HG03066 (cell line): ENCODE results near the gene ERC1.
"Not testable (repeated sequence)": the region's sequence is repeated elsewhere in the genome, so short reads cannot be mapped to it uniquely, and the experiment has no call there.

Experiments
- ATAC-seq: cut with Tn5 transposase; IDR thresholded peaks from one replicate; pipeline ENCODE4 v1.9.1; 2021; ENCODE audit warnings: low read depth; ENCODE audit not compliant: unreplicated experiment

Gene ERC1

DNA sequence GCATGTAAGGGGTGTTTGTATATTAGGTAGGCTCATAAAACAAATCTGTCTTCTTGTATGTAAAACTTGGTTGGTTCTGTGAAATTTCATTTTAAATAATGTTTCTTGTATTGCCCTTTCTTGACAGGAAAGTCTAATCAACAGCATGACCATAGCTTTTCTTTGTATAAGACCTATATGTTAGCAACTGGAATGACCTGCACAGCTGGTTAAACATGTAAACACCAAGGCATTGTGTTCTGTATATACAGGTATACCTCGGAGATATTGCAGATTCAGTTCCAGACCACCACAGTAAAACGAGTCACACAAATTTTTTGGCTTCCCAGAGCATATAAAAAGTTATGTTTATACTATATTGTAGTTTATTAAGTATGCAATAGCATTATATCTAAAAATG, 183.6 kb downstream of the ERC1 start:
- ATAC-seq, result no peak

DNA sequence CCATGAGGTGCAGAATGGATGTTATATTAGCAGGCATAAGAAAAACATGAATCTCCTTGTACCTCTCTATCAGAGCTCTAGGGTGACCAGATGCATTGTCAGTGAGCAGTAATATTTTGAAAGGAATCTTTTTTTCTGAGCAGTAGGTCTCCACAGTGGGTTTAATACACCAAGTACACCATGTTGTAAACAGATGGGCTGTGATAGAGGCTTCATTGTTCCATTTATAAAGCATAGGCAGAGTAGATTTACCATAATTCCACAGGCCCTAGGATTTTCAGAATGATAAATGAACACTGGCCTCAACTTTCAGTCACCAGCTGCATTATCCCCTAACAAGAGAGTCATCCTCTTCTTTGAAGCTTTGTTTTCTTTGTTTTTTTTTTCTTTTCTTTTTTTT, 185.2 kb downstream of the ERC1 start:
- no peak for ATAC-seq

DNA sequence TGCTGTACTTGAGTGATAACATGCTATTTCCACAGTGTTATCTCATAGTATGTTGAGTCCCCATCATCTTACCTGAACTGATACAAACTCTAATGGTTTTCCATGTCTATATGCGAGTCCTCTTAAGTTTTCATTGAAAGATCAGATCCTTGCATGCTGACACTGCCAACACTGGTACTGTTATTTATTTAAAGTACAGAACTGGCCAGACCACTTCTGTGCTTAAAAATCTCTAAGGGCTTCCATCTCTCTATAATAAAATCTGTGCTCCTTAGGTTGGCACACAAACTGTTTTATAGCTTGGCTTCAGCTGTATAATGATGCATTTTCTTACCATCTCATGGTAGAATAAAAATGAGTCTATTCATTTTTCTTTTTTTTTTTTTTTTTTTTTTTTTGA, 188.1 kb downstream of the ERC1 start:
- no peak for ATAC-seq

DNA sequence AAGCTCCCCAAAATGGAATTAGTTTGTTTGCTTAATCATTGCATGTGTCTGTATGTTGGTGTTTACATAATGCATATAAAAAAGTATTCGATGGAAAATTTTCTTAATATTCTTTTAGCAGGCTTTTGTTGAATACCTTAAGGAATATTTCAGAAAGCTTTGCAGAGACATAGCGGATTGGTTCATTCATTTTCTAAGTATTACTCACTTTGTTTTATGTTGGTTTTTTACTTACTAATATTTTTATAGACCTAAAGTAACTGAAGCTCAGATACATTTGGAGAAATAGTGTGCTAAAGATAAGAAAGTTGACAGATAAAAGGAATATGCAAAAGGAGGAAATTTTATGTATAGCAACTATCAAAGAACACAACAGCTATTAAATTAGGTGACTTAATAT, 191.0 kb downstream of the ERC1 start:
- no peak for ATAC-seq

DNA sequence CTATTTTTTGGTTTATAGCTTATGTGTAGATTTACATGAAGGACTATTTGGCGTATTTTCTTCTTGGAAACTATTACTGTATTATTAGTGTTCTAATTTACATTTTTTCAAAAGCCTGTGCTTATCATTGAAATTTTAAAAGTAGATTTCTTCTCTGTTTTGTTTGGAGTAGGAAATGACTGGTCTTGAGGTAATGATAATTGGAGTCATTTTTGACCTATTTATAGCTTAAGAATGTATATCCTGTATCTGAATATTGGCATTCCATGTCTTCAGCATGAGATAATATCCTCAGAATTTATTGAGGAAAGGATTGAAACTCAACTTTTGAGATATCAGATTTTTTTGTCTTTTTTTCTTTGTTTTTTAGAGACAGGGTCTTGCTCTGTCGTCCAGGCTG, 193.4 kb downstream of the ERC1 start:
- ATAC-seq, result no peak

DNA sequence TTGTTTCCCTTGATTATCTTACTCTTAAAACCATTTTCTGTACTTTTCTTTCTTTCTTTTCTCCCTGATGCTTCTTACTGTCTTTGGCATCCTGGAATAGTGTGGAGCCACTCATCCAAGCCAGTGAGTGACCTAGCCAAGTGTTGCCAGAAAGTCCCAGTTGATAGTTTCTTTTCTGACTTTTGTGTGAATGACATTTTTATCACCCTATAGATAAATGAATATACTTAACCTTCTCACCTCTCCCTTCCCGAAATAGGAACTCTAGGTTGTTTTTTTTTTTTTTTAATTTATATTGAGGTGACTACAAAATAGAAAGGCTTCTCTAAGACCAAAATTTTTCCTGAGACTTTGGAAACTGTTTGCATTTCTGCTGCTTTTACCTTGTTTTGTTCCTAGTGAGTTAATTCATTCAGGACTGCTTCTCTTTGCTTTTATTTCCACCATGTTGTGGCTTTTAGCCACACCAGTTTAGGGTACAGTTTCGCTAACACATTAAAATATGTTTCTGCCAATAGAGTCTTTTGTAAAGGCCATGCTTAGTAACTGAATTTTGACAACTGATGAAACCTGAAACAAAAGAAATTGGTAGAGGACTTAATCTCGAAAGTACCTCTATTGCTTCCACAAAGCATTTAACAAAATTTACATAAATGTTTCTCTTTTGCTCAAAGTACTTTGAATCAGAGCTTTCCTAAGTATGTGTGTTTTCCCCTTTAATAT, 194.6 kb downstream of the ERC1 start:
- ATAC-seq, result peak; percentile 58

DNA sequence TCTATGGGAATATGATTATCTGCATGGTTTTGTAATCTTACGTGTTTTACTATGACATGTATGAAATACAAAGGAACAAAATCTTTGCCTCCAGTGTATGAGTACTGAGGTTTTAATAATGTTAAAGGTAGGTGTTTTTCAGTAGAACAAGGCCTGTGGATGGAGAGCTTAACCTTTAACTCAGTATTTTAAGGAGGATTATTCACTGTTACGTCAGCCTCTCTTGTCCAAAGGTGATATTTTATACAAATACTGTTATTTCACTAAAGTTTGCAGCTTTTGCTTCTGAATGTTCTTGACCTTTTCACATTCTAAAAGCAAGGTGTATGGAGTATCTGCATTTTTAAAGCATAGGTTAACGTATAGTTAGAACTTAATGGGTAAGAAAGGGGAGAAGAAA, 195.3 kb downstream of the ERC1 start:
- no peak for ATAC-seq

DNA sequence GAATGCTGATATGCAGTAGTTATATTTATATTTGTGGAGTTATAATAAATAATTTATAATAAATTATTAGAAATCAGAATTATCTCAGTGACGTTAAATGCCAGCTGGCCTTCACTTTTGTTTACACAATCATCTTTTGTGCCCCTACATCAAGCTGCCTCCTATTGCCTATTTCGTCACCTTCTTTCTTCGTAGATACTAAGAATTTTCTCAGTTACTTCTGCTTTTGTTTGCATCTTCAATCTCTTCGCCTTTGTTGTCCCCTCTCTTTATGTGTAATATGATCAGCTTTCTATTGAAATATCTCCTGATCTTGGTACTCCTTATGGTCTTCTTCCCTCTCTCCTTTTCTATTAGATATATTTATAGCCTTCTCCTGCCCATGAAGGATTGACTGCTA, 197.0 kb downstream of the ERC1 start:
- no peak for ATAC-seq

DNA sequence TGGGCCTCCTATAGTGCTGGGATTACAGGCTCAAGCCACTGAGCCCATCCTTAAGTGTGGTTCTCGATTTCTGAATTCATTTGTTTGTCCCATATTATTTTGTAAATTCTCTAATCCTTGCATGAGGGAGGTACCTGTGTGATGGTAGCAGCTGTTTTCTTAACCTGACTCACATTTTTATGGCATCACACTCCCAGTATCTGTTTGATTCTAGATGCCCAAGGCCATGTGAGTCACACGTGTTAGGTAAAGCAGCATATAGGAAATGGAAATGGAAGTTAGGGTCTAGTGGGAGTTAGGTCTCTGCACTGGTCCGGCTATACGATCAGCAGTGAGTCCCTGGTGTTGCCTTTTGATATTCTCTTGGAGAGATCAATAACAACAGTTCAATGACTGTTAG, 198.1 kb downstream of the ERC1 start:
- no peak for ATAC-seq

DNA sequence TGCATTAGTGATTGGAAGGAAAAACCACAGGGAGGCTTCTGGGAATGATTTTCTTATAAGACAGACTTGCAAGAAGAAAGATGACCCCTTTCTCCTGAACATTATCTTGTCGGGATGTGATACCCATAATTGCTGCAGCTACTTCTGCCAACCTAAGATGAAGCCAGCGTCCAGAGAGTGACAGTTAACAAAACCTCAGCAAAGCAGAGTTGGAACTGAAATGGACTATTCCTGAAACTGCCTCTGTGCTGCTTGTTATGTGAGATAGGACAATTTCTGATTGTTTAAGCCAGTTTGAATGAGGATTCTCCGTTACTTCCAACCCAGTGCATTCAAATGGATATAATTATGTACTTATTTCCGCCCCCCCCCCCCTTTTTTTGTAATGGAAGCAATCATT, 204.5 kb downstream of the ERC1 start:
- ATAC-seq, result no peak

DNA sequence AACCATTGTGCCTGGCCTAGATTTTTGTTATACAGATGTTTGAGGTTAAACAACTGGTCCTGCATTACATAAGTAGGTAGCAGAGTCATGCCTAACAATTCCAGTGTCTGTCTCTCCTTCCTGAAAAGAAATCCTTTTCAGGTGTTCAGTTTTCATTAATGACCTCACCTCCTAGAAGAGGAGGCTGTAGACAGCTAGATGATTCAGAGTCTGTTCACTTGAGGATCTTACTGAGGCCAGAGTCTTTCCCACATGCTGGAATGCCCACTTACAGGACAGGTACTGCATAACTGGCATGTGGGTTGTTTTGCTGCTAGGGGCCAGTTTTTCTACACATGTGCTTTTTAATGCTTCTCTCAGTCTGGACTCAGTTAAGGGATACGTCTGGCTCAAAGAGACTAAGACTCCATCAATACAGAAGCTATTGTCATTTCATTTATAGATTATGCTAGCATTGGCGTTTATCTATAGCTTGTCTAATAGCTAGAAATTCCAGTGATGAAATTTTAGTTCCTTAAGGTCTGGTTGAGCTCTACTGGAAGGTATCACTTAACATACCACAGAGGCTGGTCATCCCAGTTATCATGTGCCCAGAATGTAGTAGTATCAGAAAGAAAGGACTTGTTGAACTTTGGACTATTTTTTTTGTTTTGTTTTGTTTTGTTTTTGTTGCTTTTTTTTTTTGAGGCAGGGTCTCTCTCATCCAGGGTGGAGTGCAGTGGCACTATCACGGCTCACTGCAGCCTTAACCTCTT, 206.4 kb downstream of the ERC1 start:
- no peak for ATAC-seq

DNA sequence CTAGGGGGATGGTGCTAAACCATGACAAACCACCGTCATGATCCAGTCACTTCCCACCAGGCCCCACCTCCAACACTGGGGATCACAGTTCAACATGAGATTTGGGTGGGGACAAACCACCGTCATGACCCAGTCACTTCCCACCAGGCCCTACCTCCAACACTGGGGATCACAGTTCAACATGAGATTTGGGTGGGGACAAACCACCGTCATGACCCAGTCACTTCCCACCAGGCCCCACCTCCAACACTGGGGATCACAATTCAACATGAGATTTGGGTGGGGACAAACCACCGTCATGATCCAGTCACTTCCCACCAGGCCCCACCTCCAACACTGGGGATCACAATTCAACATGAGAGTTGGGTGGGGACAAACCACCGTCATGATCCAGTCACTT, 207.8 kb downstream of the ERC1 start:
- ATAC-seq, result not testable (repeated sequence)

DNA sequence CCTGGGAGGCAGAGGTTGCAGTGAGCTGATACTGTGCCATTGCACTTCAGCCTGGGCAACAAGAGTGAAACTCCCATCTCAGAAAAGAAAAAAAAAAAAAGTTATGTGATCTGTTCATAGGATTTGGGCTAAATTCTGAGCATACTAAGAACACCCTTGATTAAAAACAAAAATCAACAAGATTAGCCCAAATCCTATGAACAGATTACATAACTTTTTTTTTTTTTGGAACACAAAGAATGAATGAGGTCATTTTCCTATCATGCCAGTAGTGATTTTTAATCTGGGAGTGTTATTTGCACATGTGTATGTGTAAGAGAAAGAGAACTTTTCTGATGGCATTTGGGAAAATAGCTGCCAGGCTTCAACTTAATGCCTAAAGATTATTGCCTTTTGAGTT, 208.7 kb downstream of the ERC1 start:
- no peak for ATAC-seq

DNA sequence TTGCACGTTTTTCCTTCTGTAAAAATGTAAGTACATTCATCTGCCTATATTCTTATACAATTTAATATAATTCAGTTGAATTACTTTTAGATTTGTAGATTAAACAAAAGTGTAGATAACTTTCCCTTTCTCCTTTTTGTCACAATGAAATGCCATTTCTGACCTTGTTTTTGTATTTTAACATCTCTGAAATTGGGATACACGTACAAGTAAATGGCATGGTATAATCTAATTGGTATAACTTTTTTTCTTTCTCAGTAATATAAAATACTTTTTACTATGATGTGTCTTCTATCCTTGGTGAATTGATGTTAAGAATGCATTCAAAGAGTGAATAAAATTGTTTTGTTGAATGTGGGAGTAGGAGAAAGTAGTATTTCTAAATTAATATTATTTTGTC, 210.0 kb downstream of the ERC1 start:
- no peak for ATAC-seq

DNA sequence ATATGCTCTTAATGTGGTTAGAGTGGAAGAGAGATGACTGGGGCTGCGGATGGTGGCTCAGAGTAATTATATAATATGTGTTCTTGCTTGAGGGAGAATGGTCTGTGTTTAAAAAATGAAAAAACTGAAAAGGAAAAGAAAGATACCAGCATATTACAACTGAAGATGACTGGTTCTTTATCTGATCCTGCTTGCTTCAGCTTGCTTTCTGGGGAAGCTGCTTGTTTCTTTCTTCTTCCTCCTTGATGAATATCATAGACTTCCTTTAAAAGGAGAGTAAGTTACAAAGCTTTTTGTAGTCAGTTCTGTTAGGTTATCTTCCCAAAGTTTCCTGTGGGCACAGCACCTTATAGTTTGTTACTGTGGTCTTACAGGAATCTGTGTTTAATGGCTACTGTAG, 210.9 kb downstream of the ERC1 start:
- ATAC-seq, result no peak

DNA sequence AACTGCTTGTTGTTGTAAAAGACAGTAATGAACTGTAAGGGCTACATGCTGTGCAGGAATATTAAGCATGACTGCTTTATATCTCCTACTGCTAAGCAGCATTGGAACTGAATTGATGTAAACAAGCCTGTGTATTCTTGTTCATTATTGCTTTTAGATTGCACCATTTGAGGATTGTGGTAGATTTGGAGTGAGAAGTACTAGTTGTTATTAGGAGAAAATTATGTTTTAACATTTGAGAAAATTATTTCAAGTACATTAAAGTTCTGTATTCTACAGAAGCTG, 212.7 kb downstream of the ERC1 start:
- ATAC-seq, result no peak

DNA sequence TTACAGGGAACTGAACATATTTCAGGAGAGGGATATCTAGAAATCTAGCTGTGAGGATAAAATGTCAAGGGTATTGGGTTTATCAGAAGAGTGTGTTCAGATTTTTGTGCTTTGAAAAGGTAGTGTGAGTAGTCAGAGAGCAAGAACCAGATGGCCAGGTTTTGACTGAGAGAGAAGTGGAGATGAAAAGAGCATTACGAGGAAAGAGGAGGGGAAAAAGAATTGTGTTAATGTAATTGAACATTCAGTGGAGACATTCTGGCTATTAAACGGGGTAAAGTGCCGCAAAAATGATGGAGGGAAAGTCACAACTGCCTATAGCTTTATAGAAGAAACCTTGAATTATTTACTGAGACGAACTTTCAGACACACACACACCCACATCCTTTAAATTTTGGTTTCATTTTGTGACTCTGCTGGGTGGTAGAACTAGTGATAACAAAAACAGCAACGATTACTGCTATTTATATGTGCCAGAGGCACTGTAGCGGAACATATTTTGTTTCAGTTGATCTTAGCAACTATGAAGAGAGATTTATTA, 213.6 kb downstream of the ERC1 start:
- ATAC-seq, result peak; percentile 83

DNA sequence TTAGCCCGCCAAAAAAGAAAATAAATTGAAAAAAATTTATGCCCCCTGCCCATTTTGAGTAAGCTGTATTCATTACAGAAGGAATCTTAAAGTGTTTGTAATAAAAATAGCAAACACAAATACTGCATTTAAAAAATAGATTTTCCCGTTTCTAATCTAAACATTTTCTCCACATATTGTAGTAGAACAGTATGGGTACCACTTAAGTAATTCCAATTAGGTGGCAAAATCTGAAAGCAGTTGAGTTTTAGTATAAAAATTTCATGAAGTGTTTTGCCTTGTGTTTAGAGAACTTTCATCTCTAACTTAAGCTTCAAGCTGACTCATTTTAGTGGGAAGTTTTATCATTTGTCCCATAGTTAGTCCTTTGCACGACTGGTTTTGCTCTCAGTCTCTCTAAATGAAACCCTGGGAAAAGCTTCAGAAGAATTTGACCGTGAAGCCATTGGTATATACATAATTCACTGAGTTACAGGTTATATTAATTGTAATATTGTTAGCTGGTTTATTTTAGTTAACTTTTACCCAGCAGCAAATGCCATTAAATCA, 214.6 kb downstream of the ERC1 start:
- no peak for ATAC-seq

DNA sequence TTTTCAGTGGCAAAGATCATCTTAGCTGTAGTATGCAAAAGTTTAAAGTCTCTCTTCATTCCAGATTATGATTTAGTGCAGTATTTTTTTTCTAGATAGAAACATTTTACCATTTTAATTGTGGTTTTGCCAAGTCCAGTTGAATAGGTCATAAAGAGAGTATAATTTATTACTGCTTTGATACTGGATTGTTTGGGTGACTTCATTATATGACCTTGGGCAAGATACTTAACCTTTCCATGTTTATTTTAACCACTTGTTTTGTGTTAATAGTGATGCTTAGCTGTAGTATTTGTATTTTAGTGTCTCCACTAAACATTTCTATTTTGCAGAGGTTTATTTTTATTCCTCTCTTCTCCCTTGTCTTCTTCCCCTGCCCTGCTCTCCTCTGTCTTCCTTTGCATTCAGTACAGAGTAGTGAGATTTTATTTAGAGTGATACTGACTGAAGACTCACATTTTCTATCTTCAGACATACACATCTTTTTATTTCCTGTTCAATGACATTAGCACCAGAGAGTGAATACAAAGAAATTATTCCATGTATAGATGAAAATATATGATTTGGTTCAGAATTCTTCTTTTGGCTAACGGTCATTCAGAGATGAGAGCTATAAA, 215.2 kb downstream of the ERC1 start:
- no peak for ATAC-seq

DNA sequence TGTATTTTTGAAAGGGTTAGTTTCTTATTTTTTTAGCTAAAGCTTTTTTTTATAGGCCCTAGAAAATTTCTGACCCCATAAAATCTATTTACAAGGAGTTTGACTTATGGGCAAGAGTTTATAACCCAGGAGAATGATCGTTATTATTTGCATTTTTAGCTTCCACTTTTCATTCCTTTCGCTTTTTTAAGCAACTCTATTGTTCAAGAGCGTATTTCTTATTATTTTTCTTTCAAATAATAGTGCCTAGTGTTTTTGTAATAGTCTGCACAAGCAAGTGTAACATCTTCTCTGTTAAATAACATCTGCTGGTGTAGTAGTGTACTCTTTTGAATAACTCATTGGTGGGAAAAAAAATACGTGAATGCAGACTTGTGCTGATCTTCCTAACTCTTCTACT, 216.3 kb downstream of the ERC1 start:
- ATAC-seq, result no peak

DNA sequence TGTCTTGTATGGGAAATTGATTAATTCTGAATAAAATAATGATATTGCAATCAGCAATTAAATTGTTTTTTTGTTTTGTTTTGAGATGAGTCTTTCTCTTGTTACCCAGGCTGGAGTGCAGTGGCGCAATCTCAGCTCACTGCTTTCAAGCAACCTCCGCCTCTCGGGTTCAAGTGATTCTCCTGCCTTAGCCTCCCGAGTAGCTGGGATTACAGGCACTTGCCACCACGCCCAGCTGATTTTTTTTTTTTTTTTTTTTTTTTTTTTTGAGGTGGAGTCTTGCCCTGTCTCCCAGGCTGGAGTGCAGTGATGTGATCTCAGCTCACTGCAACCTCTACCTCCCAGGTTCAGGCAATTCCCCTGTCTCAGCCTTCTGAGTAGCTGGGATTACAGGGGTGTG, 217.7 kb downstream of the ERC1 start:
- not testable (repeated sequence) for ATAC-seq

DNA sequence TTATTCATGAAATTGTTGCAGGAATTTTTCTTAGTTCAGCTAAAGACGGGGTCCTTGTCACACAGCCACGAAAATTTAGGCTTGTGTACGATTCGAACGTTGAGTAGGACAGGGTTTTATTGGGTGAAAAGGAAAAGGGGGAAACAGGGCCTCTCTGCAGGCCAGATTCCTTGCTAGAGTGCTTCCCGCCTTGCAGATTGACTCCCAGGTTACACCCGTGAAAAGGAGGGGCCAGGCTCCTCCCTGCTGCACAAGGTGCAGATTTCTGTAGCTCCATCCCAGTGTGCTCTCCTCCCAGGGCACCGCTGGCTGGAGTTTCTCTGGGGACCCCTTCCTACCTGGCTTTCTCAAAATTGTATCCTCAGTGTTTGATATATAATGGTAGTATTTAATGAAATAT, 221.5 kb downstream of the ERC1 start:
- no peak for ATAC-seq
